Smooth muscle cell (in vitro differentiated cells): ENCODE data around the gene RIPOR3. TPM values are rescaled to one million over a fixed set of nuclear protein-coding genes. Genes with fewer than 3 reads are reported as not detected.

Experiments
- DNase-seq: peaks from one replicate; lab custom pipeline; 2025; ENCODE audit not compliant: unreplicated experiment; lab: John Stamatoyannopoulos, UW
- H2AFZ ChIP-seq: fragments of 200-600 bp; sonication (generic); 2 replicates; pipeline ENCODE4 v1.6.0; 2016; ENCODE audit warnings: antibody characterized with exemption, low read depth, mild to moderate bottlenecking
- H3F3A ChIP-seq: fragments of 200-600 bp; sonication (generic); 2 replicates; pipeline ENCODE4 v1.6.0; 2017; ENCODE audit warnings: antibody characterized with exemption, low read depth
- H3K27ac ChIP-seq: fragments of 200-600 bp; sonication (generic); 2 replicates; pipeline ENCODE4 v1.5.1; 2016; ENCODE audit warnings: low read depth, mild to moderate bottlenecking
- H3K27me3 ChIP-seq: fragments of 200-600 bp; sonication (generic); 2 replicates; pipeline ENCODE4 v1.6.1; 2016; ENCODE audit warnings: low read depth, mild to moderate bottlenecking
- H3K36me3 ChIP-seq: fragments of 200-600 bp; sonication (generic); 2 replicates; pipeline ENCODE4 v1.5.1; 2016; ENCODE audit warnings: low read depth
- H3K4me1 ChIP-seq: fragments of 200-600 bp; sonication (generic); 2 replicates; pipeline ENCODE4 v1.5.1; 2016; ENCODE audit warnings: low read depth
- H3K4me2 ChIP-seq: fragments of 200-600 bp; sonication (generic); 2 replicates; pipeline ENCODE4 v1.6.0; 2016; ENCODE audit warnings: mild to moderate bottlenecking
- H3K4me3 ChIP-seq: fragments of 200-600 bp; sonication (generic); 2 replicates; pipeline ENCODE4 v1.5.1; 2016; ENCODE audit warnings: mild to moderate bottlenecking
- H3K79me2 ChIP-seq: fragments of 200-600 bp; sonication (generic); 2 replicates; pipeline ENCODE4 v1.6.0; 2016; ENCODE audit warnings: low read depth, mild to moderate bottlenecking
- H3K9ac ChIP-seq: fragments of 200-600 bp; sonication (generic); 2 replicates; pipeline ENCODE4 v1.6.0; 2016; ENCODE audit warnings: low read depth
- H3K9me3 ChIP-seq: fragments of 200-600 bp; sonication (generic); replicated peaks from 2 replicates; pipeline ENCODE4 v1.5.1; 2016; ENCODE audit warnings: low read depth
- H4K20me1 ChIP-seq: fragments of 200-600 bp; sonication (generic); 2 replicates; pipeline ENCODE4 v1.6.0; 2016; ENCODE audit warnings: low read depth
- CTCF ChIP-seq: fragments of 200-600 bp; sonication (generic); IDR thresholded peaks from 2 replicates; pipeline ENCODE4 v1.5.1; 2017; ENCODE audit warnings: borderline replicate concordance, mild to moderate bottlenecking, antibody characterized with exemption; ENCODE audit not compliant: insufficient read depth, poor library complexity, severe bottlenecking
- WGBS: methylation state at CpG from one replicate; pipeline ENCODE4 v1.1.7; 2016; ENCODE audit warnings: low lambda C conversion rate; 5-methylcytosine and 5-hydroxymethylcytosine counted together
- polyA plus RNA-seq: library from polyadenylated mRNA; unstranded; fragments of >200 nt; fragmentation: Nextera tagmentation; extraction: Ambion mirVana; gene quantifications from 2 replicates; pipeline ENCODE4 v1.2.1, GENCODE V29; 2016
- total RNA-seq: library from RNA; depleted of rRNA; stranded (reverse); fragments of >200 nt; gene quantifications from 2 replicates; pipeline ENCODE4 v1.2.3, GENCODE V29; 2014

Gene RIPOR3
- total and polyA plus RNA-seq, 2 experiments from 2014 or later: 0.18 to 1.2 TPM

- 81% methylated on average over 11 of the region's 11 CpGs for WGBS
- H3K27me3 ChIP-seq: peaks cover 13% of the 10 kb centered on the region
- H3K9me3 ChIP-seq: no peaks in the 10 kb centered on the region
- no peak overlapping the region for H3K4me2 ChIP-seq
- no peaks in the 10 kb centered on the region for H3K36me3 ChIP-seq
- peaks cover 2% of the 10 kb centered on the region for H4K20me1 ChIP-seq
- no peak for TF ChIP-seq CTCF
- peak overlapping the region; percentile 85 for H3K27ac ChIP-seq
- no peak overlapping the region for H3K4me3 ChIP-seq
- no peak for DNase-seq
- H2AFZ ChIP-seq: no peak overlapping the region
- peaks cover 23% of the 10 kb centered on the region for H3F3A ChIP-seq
- peaks cover 4% of the 10 kb centered on the region for H3K79me2 ChIP-seq
- peak overlapping the region; percentile 75 for H3K9ac ChIP-seq
- H3K4me1 ChIP-seq: peaks cover 34% of the 10 kb centered on the region
Measured at GRCh38 chr20:50728981-50729874, 37.9 kb upstream of the RIPOR3 start.

GRCh38 chr20:50728486-50728980 is 37.2 kb upstream of the RIPOR3 start:
- H3K9me3 ChIP-seq: no peaks in the 10 kb centered on the region
- no peak overlapping the region for H3K4me3 ChIP-seq
- peak overlapping the region; percentile 85 for H3K27ac ChIP-seq
- no peaks in the 10 kb centered on the region for H3K36me3 ChIP-seq
- H3K27me3 ChIP-seq: peaks cover 13% of the 10 kb centered on the region
- no peak overlapping the region for H2AFZ ChIP-seq
- peaks cover 34% of the 10 kb centered on the region for H3K4me1 ChIP-seq
- peak overlapping the region; percentile 75 for H3K9ac ChIP-seq
- H3K4me2 ChIP-seq: no peak overlapping the region
- TF ChIP-seq CTCF: no peak
- H3K79me2 ChIP-seq: no peaks in the 10 kb centered on the region
- WGBS: 86% methylated on average over 4 of the region's 4 CpGs
- peaks cover 23% of the 10 kb centered on the region for H3F3A ChIP-seq
- peaks cover 2% of the 10 kb centered on the region for H4K20me1 ChIP-seq
- DNase-seq: no peak

GRCh38 chr20:50727792-50728485 is 36.6 kb upstream of the RIPOR3 start:
- no peak overlapping the region for H2AFZ ChIP-seq
- H3K79me2 ChIP-seq: no peaks in the 10 kb centered on the region
- no peaks in the 10 kb centered on the region for H3K36me3 ChIP-seq
- H3K4me1 ChIP-seq: peaks cover 29% of the 10 kb centered on the region
- no peak overlapping the region for H3K4me3 ChIP-seq
- TF ChIP-seq CTCF: no peak
- H3K27ac ChIP-seq: peak overlapping the region; percentile 85
- peaks cover 23% of the 10 kb centered on the region for H3F3A ChIP-seq
- peaks cover 13% of the 10 kb centered on the region for H3K27me3 ChIP-seq
- H3K4me2 ChIP-seq: no peak overlapping the region
- H3K9me3 ChIP-seq: no peaks in the 10 kb centered on the region
- H3K9ac ChIP-seq: no peak overlapping the region
- H4K20me1 ChIP-seq: peaks cover 2% of the 10 kb centered on the region
- DNase-seq: no peak
- WGBS: 74% methylated on average over 8 of the region's 8 CpGs
